GM12875 (cell line): ENCODE data around the gene JARID2.

Experiments used
- H3K4me3 ChIP-seq: one replicate; pipeline ENCODE4 v1.5.1; 2011; ENCODE audit warnings: low read depth, low read length, control low read depth
- TF ChIP-seq, protein P1 (sequence below): IDR thresholded peaks from 2 replicates; pipeline ENCODE4 v1.5.1; 2011; ENCODE audit warnings: low read depth, mild to moderate bottlenecking, control low read depth, inconsistent platforms, low read length, moderate library complexity, borderline replicate concordance; ENCODE audit not compliant: insufficient read depth

The JARID2 gene

DNA sequence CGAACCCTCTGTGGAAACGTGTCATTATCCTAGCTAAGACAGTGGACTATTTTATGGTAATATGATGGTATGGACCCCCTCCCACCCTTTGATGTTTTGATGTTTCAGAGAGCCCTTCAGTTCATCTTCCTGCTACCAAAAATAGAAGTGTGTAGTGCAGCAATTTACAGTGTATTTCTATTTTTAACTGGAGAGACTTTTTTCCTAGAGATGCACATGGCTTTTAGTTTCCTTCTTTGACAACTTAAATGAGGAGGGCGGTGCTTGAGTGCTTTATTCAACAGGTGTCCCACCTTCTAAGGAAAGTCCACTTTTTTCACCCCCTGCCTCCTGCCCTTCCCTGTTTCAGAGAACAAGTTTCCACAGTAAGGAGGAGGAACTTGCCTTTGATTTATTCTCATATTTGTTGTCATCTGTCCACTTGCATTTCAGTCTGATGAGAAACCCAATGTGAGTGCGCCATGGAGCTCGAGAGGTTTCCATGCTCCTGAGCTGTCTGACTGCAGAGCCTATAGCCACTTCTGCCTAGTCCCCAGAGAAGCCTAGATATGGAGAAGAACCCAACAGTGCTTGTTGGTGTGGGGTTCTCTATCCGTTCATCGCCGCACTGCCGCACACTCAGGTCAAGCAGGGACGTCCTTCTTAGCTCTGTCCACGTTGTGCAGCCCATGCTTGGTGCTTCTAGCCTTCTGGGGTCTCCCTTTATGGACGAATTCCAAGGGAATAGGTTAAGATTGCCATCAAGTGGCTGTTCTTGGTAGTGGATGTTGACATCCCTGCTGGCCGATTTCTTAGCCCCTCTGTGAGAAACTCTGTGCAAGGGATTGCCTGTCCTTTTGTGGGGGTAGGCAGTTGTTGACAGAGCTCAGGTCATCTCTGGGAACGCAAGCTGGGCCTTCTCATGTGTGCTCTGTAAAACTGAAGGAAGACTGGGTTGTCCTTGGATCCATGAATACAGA is 144.2 kb downstream of the JARID2 start:
- TF ChIP-seq, protein P1, sequence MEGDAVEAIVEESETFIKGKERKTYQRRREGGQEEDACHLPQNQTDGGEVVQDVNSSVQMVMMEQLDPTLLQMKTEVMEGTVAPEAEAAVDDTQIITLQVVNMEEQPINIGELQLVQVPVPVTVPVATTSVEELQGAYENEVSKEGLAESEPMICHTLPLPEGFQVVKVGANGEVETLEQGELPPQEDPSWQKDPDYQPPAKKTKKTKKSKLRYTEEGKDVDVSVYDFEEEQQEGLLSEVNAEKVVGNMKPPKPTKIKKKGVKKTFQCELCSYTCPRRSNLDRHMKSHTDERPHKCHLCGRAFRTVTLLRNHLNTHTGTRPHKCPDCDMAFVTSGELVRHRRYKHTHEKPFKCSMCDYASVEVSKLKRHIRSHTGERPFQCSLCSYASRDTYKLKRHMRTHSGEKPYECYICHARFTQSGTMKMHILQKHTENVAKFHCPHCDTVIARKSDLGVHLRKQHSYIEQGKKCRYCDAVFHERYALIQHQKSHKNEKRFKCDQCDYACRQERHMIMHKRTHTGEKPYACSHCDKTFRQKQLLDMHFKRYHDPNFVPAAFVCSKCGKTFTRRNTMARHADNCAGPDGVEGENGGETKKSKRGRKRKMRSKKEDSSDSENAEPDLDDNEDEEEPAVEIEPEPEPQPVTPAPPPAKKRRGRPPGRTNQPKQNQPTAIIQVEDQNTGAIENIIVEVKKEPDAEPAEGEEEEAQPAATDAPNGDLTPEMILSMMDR = peak; percentile 61; the same call in 1 of the 2 replicates
- H3K4me3 ChIP-seq = no peak overlapping the region

- TF ChIP-seq, protein P1 = no peak
These were observed 145.6 kb downstream of the JARID2 start for GRCh38 chr6:15391500-15391899.

GRCh38 chr6:15392182-15392581 is 146.3 kb downstream of the JARID2 start:
- TF ChIP-seq, protein P1 = no peak
- H3K4me3 ChIP-seq = no peak overlapping the region

More at GRCh38 chr6:15391500-15391899, 145.6 kb downstream of the JARID2 start:
- no peak overlapping the region for H3K4me3 ChIP-seq

DNA sequence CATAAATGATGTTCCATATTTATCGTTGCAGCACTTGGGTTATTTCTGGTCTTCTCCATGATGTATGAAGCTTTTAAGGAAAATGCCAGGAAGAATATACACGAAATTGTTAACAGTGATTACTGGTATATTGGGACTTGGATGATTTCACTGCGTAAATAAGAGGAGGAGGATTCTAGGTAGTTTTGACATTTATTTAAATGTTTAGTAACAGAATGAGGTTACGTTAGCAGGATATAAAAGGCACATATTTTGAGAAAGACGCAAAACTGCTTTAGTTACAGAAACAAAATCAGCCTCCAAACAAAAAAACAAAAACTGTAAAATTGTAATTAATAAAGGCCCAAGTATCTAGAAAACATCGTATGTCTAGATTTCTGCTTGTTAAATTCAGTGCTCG is 147.7 kb downstream of the JARID2 start:
- no peak overlapping the region for H3K4me3 ChIP-seq
- TF ChIP-seq, protein P1 = no peak

GRCh38 chr6:15395087-15395486 is 149.2 kb downstream of the JARID2 start:
- TF ChIP-seq, protein P1 = no peak
- H3K4me3 ChIP-seq = no peak overlapping the region

GRCh38 chr6:15396808-15397207 is 150.9 kb downstream of the JARID2 start:
- TF ChIP-seq, protein P1 = no peak

GRCh38 chr6:15398633-15399275 is 152.9 kb downstream of the JARID2 start:
- no peak overlapping the region for H3K4me3 ChIP-seq
- TF ChIP-seq, protein P1 = no peak

More at GRCh38 chr6:15396808-15397207, 150.9 kb downstream of the JARID2 start:
- H3K4me3 ChIP-seq = no peak overlapping the region
